Right atrium auricular region (tissue), 2 donors: ENCODE data around the gene NCBP2L. TPM values are rescaled to one million over a fixed set of nuclear protein-coding genes. Genes with fewer than 3 reads are reported as not detected.
A peak's percentile ranks its signal among the peaks of the same experiment; 100 is the strongest.

Experiments used
- DNase-seq: peaks from one replicate; pipeline ENCODE4 v3.0.0-alpha.2; 2019; ENCODE audit warnings: low spot score
- H3K27ac ChIP-seq, 2 donors: fragments of 200-600 bp; sonication (generic); 1 replicate in 1 of 2; 2 replicates in 1 of 2; pipeline ENCODE4 v1.5.1; 2016 to 2019
- H3K27me3 ChIP-seq, 2 donors: fragments of 200-600 bp; sonication (generic); one replicate each; pipeline versions ENCODE4 v1.5.1 to v1.6.0; 2017 to 2019
- H3K36me3 ChIP-seq: fragments of 200-600 bp; sonication (generic); one replicate; pipeline ENCODE4 v1.5.1; 2016
- H3K4me1 ChIP-seq, 2 donors: fragments of 200-600 bp; sonication (generic); one replicate each; pipeline versions ENCODE4 v1.5.1 to v1.6.0; 2017 to 2019
- H3K4me3 ChIP-seq, 2 donors: fragments of 200-600 bp; sonication (generic); 1 replicate in 1 of 2; 2 replicates in 1 of 2; pipeline ENCODE4 v1.5.1; 2017 to 2019; ENCODE audit warnings: mild to moderate bottlenecking in 1 of 2, moderate library complexity in 1 of 2
- H3K9me3 ChIP-seq, 2 donors: fragments of 200-600 bp; sonication (generic); one replicate each; pipeline ENCODE4 v1.5.1; 2019
- CTCF ChIP-seq, 2 donors: fragments of 200-600 bp; sonication (generic); IDR thresholded peaks; one replicate each; pipeline ENCODE4 v1.5.1; 2019; ENCODE audit warnings: antibody characterized with exemption in 2 of 2
- total RNA-seq, 2 donors: library from RNA; depleted of rRNA; stranded (reverse); fragments of >200 nt; gene quantifications; one replicate each; pipeline ENCODE4 v1.1.0, GENCODE V29; 2016

The NCBP2L gene
- total RNA-seq, 2 donors from 2014 or later, result not detected

- no peak for TF ChIP-seq CTCF (IDR thresholded peaks at IDR 0.05)
- H3K27ac ChIP-seq, result no peak overlapping the region
- no peak for DNase-seq
- H3K27me3 ChIP-seq, result no peaks in the 10 kb centered on the region
- no peak overlapping the region for H3K4me3 ChIP-seq
- no peaks in the 10 kb centered on the region for H3K9me3 ChIP-seq
- no peaks in the 10 kb centered on the region for H3K36me3 ChIP-seq
- peaks cover 0 to 9% of the 10 kb centered on the region in 2 donors for H3K4me1 ChIP-seq
These were observed 12.5 kb upstream of the NCBP2L start for GRCh38 chrX:107764845-107765608.

GRCh38 chrX:107766470-107767150 is 10.9 kb upstream of the NCBP2L start:
- no peak for TF ChIP-seq CTCF (IDR thresholded peaks at IDR 0.05)
- Histone ChIP-seq H3K36me3 (no peaks in the 10 kb centered on the region), H3K9me3 (no peaks in the 10 kb centered on the region), H3K27me3 (no peaks in the 10 kb centered on the region), H3K27ac (peak overlapping the region; percentile 17 to 24), H3K4me3 (no peak overlapping the region), H3K4me1 (peaks cover 0 to 9% of the 10 kb centered on the region in 2 donors)
- no peak for DNase-seq

- Histone ChIP-seq H3K4me3 (no peak overlapping the region), H3K9me3 (no peaks in the 10 kb centered on the region), H3K27ac (no peak overlapping the region), H3K4me1 (peaks cover 0 to 13% of the 10 kb centered on the region in 2 donors), H3K27me3 (no peaks in the 10 kb centered on the region), H3K36me3 (no peaks in the 10 kb centered on the region)
- no peak for TF ChIP-seq CTCF (IDR thresholded peaks at IDR 0.05)
- no peak for DNase-seq
These were observed 9.5 kb upstream of the NCBP2L start for GRCh38 chrX:107768051-107768450.

GRCh38 chrX:107769581-107770317 is 7.8 kb upstream of the NCBP2L start:
- peaks cover 0 to 16% of the 10 kb centered on the region in 2 donors for H3K4me1 ChIP-seq
- DNase-seq, result no peak
- TF ChIP-seq CTCF (IDR thresholded peaks at IDR 0.05), result no peak
- no peaks in the 10 kb centered on the region for H3K9me3 ChIP-seq
- no peaks in the 10 kb centered on the region for H3K27me3 ChIP-seq
- no peak overlapping the region for H3K27ac ChIP-seq
- no peaks in the 10 kb centered on the region for H3K36me3 ChIP-seq
- H3K4me3 ChIP-seq, result no peak overlapping the region

- Histone ChIP-seq H3K4me1 (peaks cover 0 to 12% of the 10 kb centered on the region in 2 donors), H3K4me3 (peak overlapping the region in 1 of 2 donors; percentile 56), H3K27me3 (no peaks in the 10 kb centered on the region), H3K27ac (peak overlapping the region in 1 of 2 donors; percentile 78), H3K9me3 (no peaks in the 10 kb centered on the region), H3K36me3 (no peaks in the 10 kb centered on the region)
- no peak for TF ChIP-seq CTCF (IDR thresholded peaks at IDR 0.05)
- no peak for DNase-seq
These were observed 4.3 kb upstream of the NCBP2L start for GRCh38 chrX:107773206-107773605.
